COR-L47 (cell line): ENCODE data around the gene BTG1.

ENCODE experiments used
- DNase-seq: peaks from one replicate; lab custom pipeline; 2025; lab: John Stamatoyannopoulos, UW

Gene BTG1, protein sequence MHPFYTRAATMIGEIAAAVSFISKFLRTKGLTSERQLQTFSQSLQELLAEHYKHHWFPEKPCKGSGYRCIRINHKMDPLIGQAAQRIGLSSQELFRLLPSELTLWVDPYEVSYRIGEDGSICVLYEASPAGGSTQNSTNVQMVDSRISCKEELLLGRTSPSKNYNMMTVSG

DNA sequence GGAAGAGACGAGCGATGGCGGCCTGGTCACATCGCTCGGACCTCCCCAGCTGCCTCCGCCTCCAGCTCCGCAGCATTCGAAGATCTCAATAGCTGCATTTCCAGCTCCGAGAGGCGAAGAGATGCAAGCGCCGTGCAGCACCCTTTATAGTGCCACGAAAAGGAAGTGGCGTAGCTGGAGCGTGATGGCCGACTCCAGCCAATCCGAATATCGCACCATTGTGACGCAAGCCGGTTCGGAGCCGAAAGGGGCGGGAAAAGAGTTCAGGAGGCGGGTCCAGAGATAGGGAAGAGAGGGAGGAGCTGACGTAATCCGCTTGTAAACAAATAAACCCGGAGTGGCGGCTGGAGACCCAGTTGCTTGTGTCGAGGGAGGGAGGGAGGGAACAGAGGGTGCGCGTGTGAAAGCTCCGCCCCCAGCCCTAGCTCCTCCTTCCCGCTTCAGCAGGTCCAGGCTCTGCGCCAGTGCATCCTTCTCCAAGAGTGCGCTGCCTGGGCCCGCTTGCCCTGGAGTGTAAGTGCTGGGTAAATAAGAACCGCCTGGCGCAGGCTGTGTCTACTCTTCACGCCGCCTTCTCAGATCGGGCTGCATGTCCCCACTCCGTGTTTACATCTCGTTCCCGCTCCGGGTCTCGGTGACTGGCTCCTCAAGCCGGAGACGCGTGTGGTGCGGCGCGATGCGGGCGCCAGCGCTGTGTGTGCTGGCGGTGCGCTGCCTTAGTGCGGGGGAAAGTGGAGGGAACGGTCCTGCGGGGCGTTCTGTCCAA is at the start of gene BTG1:
BTG1 (minus strand) TSS at position 116 of the 766 bp plus-strand sequence. CDS start 311 bp downstream, outside the sequence.
- peak; percentile 99 for DNase-seq

DNA sequence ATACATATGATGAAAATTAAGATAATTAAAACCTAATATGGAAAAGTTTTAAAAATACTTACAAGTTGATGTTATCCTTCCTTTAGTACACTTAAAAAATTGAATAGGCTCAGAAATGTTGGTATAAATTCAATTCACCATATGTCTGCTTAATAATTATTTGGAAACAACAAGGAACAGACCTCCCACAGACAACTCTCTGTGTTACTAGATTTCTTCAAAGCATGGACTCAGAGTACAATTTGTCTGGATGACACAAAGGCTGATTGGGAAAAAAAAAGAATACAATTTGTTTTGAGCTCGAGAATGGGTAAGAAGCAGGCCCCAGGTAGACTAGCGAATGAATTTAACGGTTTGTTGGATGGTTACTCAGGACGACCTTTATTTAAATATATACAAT is 48.9 kb upstream of the BTG1 start:
- no peak for DNase-seq

DNA sequence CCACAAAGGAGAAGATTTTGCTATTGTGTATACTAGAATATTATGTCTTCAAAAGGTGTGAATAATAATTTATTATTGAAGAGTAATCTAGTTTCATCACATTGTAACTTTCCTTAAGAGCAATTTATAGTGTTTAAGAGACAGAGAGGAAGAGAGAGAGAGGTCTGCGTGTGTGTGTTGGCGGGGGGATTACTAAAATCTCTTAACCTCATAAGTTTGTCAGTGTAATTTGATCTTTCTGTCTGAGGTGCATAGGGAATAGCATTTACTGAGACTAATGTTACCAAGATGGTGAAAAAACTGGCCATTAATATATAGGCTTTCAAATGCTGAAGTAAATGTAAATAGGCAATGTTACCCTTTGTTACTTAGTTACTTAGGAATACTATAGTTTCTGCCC is 48.2 kb upstream of the BTG1 start:
- DNase-seq, result no peak

DNA sequence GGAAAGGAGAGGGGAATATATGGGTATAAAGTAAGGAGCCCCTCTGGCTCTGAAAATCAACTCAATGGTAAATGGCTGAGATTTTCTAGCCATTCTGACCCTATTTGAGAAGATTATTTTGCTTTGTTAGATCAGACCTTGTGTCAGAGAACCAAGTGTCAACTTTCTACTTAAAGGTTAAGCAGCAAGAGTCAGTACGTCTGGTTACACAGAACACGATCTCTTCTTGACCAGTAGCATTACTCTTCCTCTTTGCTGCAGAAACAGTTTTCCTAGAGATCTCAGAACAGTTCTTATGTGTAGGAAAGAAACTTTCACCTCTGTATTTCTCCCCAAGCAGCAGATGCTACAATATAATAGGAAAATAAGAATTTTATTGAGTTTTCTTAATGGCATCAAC is 47.4 kb upstream of the BTG1 start:
- no peak for DNase-seq

DNA sequence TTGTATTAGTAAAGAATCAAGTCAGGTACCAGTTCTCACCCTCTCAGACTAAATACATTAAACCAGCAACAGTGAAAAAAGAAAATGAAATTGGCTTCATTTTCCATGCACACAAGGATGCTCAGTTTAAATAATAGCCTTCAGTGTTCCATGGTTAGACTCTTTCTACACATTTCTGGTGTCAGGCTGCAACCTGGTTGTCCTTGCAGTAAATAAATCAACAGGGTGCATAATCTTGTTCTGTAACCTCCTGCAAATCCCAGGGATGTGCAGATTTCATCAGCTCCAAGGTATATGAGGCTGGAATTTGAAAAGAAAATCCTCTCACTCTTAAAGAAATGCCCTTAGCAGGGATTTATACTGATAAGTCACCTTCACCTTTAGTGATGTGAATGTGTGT is 46.7 kb upstream of the BTG1 start:
- no peak for DNase-seq

DNA sequence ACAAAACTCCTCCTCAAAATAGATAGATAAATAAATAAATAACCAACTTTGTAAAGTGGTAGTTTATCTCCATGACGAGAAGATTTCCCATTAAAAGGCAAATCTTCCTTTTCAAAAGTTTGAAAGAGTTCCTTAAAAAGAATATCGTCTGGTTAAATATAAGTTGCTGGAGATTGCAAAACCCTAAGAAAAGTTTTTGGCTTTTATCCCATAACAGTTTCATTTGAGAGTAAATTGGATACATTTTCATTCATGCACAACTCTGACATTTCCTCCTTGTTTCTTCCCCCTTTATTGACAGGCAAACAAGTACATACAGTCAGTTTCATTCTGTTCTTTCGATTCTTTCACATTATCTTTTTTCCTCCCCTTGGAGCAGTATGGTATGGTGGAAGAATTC is 45.4 kb upstream of the BTG1 start:
- no peak for DNase-seq

DNA sequence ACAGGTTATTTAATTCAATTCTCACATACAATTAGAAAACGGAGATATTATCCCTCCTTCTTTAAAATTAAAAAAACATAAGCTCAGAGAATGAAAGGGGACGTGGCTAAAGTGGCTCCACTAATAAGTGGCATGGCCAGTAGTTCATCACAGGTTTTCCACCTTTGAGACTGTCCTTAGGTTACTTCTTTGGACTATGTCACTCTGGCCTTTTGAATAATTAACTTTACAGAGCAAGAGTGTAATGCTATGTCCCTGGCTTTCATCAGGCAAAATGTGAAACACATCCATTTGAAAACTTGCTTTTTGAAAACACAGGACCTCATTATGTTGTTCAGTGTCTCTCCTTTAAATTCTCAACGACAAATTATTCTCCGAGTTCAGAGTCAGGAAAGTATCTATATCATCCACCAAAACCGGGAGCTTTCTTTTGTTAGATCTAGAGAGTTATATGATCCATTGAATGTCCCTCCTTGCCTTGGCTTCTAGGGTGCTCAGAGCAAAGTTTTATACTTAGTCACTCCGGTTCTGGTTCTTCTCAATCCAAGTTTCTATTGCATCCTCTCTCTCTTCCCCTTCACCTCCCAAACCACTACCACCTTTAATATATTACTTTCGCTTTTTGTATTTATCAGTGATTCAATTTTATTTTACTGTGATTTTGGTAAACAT is 43.0 kb upstream of the BTG1 start:
- no peak for DNase-seq

DNA sequence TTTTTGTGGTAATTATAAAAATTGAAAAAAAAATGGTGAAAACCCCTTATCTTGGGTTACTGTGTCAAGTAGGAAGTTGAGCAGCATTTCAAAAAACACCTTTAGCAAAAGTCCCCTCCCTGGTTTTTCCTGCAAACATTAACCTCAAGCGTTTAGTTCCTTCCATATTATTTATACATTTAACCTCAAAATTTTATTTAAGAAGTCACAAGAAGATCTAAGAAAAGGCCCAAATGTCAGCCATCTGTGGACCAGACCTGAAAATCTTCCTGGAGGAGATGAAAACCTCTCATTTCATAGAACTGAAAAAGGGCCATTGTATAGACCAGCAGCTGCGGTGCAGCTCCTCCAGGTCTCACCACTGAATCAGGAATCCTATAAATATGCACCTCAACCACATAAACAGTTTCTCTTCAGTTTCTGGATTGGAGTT is 40.4 kb upstream of the BTG1 start:
- no peak for DNase-seq

DNA sequence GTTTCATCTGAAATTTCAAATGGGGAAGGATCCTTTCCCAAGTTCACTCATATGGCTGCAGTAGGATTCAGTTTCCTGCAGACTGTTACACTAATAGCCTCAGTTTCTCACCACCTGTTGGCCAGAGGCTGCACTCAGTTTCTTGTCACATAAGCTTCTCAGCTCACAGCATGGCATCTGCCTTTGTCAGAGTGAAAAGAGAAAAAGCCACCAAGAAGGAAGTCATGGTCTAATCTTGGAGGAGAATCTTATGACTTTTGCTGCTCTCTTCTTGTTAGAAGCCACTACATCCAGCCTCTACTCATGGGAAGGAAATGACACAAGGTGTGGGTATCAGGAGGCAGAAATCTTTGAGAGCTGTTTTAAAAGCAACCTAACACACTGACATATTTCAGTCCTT is 39.4 kb upstream of the BTG1 start:
- DNase-seq, result no peak

DNA sequence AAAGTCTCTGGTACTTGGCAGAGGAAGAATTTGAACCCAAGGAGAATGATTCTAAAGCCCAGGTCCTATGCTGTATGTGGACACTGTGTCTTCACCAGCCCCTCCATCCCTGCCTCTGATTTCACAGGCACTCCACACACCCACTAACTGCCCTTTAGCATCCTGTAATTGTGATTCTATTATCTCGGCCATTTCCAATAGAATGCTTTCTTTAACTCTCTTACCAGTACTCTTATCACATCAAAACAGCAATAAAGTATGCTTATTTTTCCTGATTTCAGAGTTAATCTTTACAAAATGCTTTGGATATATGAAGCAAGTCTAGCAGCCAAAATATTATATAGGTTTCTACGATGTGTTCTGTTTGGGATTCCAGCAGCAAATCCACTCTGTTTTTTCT is 37.9 kb upstream of the BTG1 start:
- no peak for DNase-seq

DNA sequence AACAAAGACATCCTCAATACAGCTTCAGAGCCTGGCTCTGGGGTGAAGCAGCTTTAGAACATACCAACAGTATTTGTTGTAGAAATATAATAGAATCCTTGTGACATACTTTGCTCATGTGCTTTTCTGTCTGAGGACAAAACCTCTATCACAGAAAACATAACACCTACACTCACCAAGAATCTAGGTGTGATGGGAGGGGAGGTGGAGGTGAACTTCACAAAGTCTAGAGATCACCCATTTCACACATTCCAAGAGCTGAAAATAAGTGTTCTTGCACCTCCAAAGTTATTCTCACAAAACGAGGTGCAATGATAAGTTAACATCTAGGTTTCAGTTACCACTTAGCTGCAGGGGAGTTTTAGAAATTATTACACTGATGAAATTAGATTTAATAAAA is 32.7 kb upstream of the BTG1 start:
- no peak for DNase-seq

DNA sequence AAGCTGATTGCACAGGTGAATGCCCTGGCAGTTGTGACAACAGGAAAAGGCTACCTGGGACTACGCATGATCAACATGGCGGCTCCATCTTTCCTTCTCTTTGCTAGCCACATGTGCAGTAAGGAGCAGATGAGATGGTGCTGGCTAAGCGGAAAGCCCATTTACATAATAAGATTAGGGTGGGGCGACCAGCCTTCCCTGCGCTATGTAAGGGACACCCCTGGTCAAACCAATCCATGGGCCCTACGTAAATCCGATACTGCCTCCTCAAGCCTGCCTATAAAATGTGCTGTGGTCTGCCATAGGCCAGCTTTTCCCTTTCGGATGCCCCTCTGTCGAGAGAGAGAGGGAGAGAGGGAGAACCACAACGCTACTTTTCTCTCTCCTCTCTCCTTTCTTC is 31.0 kb upstream of the BTG1 start:
- no peak for DNase-seq

DNA sequence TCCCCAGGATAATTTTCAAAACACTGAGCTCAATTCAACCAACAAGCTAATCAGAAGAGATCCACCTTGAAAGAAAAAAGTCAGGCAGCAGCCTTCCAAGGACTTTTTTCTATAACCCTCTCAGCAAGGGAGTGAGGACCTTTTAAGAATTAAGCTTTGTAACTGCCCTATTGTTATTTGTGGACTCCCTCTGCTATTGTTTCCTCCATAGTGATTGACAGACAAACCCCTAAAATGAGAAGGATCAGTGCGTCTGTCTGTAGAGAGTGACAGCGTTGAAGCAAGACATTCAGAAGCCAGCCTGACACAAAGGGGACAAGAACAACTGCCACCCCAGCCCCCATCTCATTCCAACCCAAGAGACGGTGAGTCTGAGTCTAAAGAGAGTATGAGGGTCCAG is 30.3 kb upstream of the BTG1 start:
- DNase-seq, result no peak

DNA sequence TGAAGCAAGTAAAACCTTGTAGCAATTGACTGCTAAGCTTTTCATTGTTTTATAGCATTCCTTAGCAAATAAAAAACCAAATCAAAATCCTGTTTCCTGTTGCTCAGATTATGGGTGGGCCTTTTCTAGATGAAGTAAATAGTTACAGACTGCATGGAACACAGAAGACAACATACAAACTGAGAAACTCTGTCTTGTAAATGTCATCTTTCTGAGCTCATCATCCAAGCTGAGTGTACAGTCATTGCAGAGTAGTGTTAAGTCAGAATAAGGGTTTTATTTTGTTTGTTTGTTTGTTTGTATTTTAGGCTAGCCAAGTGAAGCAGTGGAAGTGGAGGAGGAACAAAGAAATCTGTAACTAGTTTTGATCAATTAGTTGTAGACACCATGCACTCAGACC is 24.4 kb upstream of the BTG1 start:
- no peak for DNase-seq

DNA sequence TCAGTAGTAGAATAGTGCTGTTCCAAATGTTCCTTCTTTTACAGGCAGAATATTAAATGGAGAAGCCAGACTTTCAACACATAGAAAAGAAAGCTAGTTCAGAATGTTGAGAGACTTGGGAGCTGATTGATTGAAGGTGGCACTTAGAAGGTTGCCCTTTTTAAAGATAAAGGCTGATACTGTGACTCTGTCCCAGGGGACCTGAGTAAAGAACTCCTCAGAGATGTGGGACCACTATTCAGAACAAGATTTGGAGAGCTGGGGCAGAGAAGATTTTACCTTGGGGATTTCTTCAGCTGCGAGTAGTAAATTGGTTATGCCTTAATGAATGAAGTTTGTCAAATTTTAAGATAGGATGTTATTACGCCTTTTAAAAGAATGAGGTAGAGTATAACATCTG is 21.4 kb upstream of the BTG1 start:
- no peak for DNase-seq

DNA sequence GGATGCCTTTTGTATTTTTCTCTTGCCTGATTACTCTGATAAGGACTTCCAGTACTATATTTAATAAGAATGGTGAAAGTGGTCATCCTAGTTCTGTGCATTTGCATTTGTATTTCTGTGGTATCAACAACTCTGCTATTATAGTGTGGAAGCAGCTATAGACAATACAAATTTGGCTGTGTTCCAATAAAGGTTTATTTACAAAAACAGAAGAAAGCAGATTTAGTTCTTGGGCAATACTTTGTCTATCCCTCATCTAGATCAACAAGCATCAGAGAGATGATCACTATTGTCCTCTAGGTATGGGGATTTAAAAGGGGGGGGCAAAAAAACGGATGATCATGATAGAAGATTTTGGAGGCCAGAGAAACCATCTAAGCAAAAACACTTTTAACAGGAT is 19.1 kb upstream of the BTG1 start:
- DNase-seq, result no peak

DNA sequence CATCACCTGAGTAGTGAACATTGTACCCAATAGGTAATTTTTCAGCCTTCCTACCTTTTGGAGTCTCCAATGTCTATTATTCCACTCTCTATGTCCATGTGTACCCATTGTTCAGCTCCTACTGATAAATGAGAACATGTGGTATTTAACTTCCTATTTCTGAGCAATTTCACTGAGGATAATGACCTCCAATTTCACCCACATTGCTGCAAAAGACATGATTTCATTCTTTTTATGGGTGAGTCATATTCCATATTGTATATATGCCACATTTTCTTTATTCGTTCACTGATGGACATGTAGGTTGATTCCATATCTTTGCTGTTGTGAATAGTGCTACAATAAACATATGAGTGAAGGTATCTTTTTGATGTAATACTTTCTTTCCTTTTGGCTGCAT is 16.4 kb upstream of the BTG1 start:
- DNase-seq, result no peak

DNA sequence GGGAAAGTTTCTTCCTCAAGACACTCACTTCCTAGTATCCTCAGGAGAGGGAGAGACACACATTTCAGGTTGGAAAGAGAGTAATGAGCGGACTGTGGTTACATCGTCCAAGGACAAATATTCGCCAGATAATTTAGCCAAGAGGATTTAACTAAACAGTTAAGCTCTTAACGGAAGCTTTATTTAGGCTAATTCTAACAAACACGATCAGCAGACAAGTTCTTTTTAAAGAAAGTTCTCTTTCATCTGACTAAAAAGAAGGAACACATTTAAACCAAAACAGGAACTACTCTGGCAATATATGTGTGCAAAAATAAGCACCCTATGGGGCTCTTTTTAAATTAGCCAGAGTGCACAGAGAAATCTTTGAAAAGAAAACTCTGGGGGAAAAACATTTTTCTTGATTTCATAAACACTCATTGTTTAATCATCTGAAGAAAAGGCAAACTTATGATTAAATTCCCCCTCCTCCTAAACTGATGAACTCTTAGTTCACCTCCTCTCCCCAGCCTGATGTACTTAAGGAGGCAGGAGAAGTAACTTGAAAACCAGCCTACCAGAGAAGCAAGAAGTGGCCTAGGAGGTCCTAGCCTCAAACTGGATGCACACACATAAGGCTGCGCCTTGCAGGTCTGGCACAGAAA is 13.3 kb upstream of the BTG1 start:
- no peak for DNase-seq

DNA sequence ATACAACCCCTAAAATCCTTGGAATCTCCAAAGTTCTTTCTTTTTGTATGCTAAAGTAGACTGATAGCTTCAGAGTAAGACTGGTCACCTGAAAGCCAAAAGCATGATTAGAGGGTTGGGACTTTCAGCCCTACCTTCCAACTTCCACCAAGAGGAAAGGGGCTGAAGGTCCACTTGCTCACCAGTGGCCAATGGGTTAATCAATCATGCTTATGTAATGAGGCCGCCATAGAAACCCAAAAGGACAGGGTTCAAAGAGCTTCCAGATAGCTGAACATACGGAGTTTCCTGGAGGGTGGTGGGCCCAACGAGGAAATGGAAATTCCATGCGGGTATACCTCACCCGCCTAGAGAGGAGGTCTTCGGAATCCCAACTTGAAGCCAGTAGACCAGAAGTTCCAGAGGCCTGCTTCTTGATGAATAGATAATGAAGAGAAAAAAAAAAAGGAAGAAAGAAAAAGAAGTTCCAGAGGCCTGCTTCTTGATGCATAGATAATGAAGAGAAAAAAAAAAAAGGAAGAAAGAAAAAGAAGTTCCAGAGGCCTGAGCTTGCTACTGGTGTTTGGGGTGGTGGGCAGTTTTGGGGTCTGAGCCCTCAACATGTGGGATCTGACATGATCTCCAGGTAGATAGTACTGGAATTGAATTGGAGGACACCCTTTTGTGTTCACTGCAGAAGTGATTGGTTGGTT is 11.2 kb upstream of the BTG1 start:
- DNase-seq, result no peak

DNA sequence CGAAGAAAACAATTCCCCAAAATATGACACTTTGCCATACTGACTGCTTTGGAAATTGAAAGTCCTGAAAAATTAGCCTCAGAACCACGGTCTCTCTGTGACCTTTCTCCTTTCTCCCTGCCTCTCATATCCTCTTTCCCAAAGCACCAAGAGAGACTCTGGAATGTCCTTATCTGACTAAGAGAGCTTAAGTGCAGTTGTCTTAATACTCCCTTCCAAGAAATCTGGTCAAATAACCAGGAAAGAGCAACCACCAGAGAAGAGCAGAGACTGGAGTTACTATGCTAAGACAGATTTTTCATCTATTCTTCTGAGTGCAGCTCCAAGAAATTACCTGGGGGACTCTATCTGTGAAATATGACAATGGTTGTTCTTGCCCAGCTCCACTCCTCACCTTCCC is 10.5 kb upstream of the BTG1 start:
- no peak for DNase-seq

DNA sequence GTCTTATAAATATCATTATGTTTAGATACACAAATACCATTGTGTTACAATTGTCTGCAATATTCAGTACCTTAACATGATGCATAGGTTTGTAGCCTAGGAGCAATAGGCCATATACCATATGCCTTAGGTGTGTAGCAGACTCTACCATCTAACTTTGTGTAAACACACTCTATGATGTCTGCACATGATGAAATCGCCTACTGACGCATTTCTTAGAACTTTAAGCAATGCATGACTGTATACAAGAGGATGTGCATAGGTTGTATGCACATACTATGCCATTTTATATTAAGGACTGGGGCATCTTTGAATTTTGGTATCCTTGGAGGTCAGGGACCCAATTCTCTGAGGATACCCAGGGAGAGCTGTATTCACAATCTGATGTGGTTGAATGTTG is 10.1 kb upstream of the BTG1 start:
- no peak for DNase-seq

DNA sequence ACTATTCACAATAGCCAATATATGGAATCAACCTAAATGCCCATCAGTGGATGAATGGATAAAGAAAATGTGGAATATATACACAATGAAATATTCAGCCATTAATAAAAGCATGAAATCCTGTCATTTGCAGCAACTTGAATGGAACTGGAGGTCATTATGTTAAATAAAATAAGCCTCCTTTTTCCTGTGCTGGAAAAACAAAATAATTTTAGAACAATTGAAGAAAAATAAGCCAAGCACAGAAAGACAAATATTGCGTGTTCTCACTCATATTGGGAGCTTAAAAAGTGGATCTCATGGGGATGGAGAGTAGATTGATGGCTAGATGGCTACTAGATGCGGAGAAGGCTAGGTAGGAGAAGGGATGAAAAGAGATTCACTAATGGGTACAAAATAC is 6.3 kb upstream of the BTG1 start:
- no peak for DNase-seq
